Liver (tissue), 3 donors: Measurements from ENCODE around the gene NME8.

Source experiments
- CTCF ChIP-seq: fragments of 150-350 bp; IDR thresholded peaks from 2 replicates; pipeline ENCODE4 v1.5.1; 2017; ENCODE audit warnings: improper control_type of control experiment, low read depth, low read length; ENCODE audit not compliant: missing input control
- FOXA1 ChIP-seq: IDR thresholded peaks from 2 replicates; pipeline ENCODE4 v1.6.1; 2016; ENCODE audit warnings: antibody characterized with exemption
- JUND ChIP-seq, 2 donors: IDR thresholded peaks; 2 replicates each; pipeline ENCODE4 v1.6.1; 2016; ENCODE audit warnings: antibody characterized with exemption in 2 of 2
- TAF1 ChIP-seq: conservative IDR thresholded peaks from 2 replicates; pipeline ENCODE4 v1.6.1; 2016; ENCODE audit warnings: antibody characterized with exemption, mild to moderate bottlenecking
- donor health status: healthy.
- donor health status: healthy.

GRCh38 chr7:37912756-37913155 is 64.4 kb downstream of the NME8 start:
- TF ChIP-seq CTCF (no peak), FOXA1 (no peak), TAF1 (no peak), JUND (IDR thresholded peaks at IDR 0.05) (no peak)
